Measurements from ENCODE around the gene PTPRD. TPM values are rescaled to one million over a fixed set of nuclear protein-coding genes. Genes with fewer than 3 reads are reported as not detected.

The PTPRD gene
- total and polyA plus RNA-seq, 9 of the 15 experiments (the other 6 are each of a cell fraction or from before 2014, with no cell fraction given): 0.11 TPM; not detected in 8

- ATAC-seq: no peak
- FAIRE-seq: no peak
- intact Hi-C loops (cut with micrococcal nuclease) (no loop called here), in situ Hi-C loops (cut with MboI) (no loop called here)
- ChIA-PET POLR2A (no interaction called here), CTCF (ENCODE audit: low intra/inter-chr PET ratio) (no interaction called here)
- H3K79me2 ChIP-seq (ENCODE audit: control insufficient read depth, insufficient read depth, low read length): no peaks in the 10 kb centered on the region
- H3K4me1 ChIP-seq (replicated peaks in 1 of 2; ENCODE audit: control insufficient read depth in 2 of 2, insufficient read depth in 2 of 2, low read length in 2 of 2): no peaks in the 10 kb centered on the region
- no peaks in the 10 kb centered on the region for H3K9me1 ChIP-seq (ENCODE audit: control insufficient read depth, insufficient read depth, low read length)
- no peak overlapping the region for H3K27ac ChIP-seq (ENCODE audit: extremely low read depth, low read depth, low read length)
- BruUV-seq (replicated peaks): no TSS peak
- no peak overlapping the region for H2AFZ ChIP-seq (ENCODE audit: low read depth, low read length)
- 0% methylated on average over 4 of the region's 6 CpGs for WGBS (ENCODE audit: insufficient coverage, low coverage, missing lambda C conversion rate)
- H3K27me3 ChIP-seq (ENCODE audit: control insufficient read depth in 2 of 2, insufficient read depth in 2 of 2, low read length in 2 of 2): no peaks in the 10 kb centered on the region
- H3K36me3 ChIP-seq (ENCODE audit: control insufficient read depth, insufficient read depth, low read length): no peaks in the 10 kb centered on the region
- H3K9me3 ChIP-seq (replicated peaks; ENCODE audit: control insufficient read depth, insufficient read depth, low read depth, low read length): no peaks in the 10 kb centered on the region
- H3K9ac ChIP-seq (ENCODE audit: insufficient read depth in 1 of 2, low read depth in 2 of 2, low read length in 2 of 2): no peak overlapping the region
- no peak overlapping the region for H3K4me2 ChIP-seq (ENCODE audit: insufficient read depth, low read length)
- H3K4me3 ChIP-seq: no peak overlapping the region
- H4K20me1 ChIP-seq (replicated peaks; ENCODE audit: control insufficient read depth, insufficient read depth, low read length): no peaks in the 10 kb centered on the region
- DNase-seq (ENCODE audit: extremely low read depth in 1 of 4, low spot score in 3 of 4): no peak
- TF ChIP-seq KAT8 (IDR thresholded peaks at IDR 0.05; ENCODE audit: low read depth) (no peak), SNRNP70 (optimal IDR thresholded peaks at IDR 0.05; ENCODE audit: low read depth, low read length) (no peak), PKNOX1 (IDR thresholded peaks at IDR 0.05) (no peak), RAD51 (IDR thresholded peaks at IDR 0.05; ENCODE audit: borderline replicate concordance, low read depth) (no peak), ZKSCAN8 (CRISPR knock-in tag; IDR thresholded peaks at IDR 0.05) (no peak), IRF1 (CRISPR knock-in tag; IDR thresholded peaks at IDR 0.05; ENCODE audit: borderline replicate concordance) (no peak), ARID3A (IDR thresholded peaks at IDR 0.05; ENCODE audit: borderline replicate concordance, low read depth, low read length) (no peak), LCOR (CRISPR knock-in tag; IDR thresholded peaks at IDR 0.05) (no peak), ZNF518B (CRISPR knock-in tag; IDR thresholded peaks at IDR 0.05) (no peak), ZNF668 (CRISPR knock-in tag; IDR thresholded peaks at IDR 0.05) (no peak), ZBTB1 (CRISPR knock-in tag; IDR thresholded peaks at IDR 0.05; ENCODE audit: borderline replicate concordance, low read depth) (no peak), ZNF830 (CRISPR knock-in tag; IDR thresholded peaks at IDR 0.05) (no peak), ZFP91 (CRISPR knock-in tag; IDR thresholded peaks at IDR 0.05) (no peak)
Measured at GRCh38 chr9:8706531-8706930, 1906.3 kb downstream of the PTPRD start.
